Iris pigment epithelial cell (primary cell): ENCODE data around the gene PIP5KL1.

Source experiments
- DNase-seq: peaks from one replicate; pipeline ENCODE4 v3.0.0-alpha.2; 2011; ENCODE audit warnings: low read depth

PIP5KL1 gene

GRCh38 chr9:127873223-127873691 is 57.3 kb downstream of the PIP5KL1 start:
- no peak for DNase-seq

- no peak for DNase-seq
Measured at GRCh38 chr9:127872369-127873222, 58.0 kb downstream of the PIP5KL1 start.

GRCh38 chr9:127871531-127871930 is 59.0 kb downstream of the PIP5KL1 start:
- no peak for DNase-seq

GRCh38 chr9:127870887-127871286 is 59.7 kb downstream of the PIP5KL1 start:
- no peak for DNase-seq
